Breast epithelium (tissue), 4 donors: ENCODE measurements around the gene LAMA3. TPM values are rescaled to one million over a fixed set of nuclear protein-coding genes. Genes with fewer than 3 reads are reported as not detected.

Experiments
- DNase-seq, 2 donors: peaks; one replicate each; pipeline ENCODE4 v3.0.0-alpha.2; 2019; ENCODE audit warnings: low spot score in 2 of 2
- H3K27ac ChIP-seq, 2 donors: fragments of 200-600 bp; sonication (generic) in 1 of 2; one replicate each; pipeline ENCODE4 v1.5.1; 2016 to 2019; ENCODE audit warnings: mild to moderate bottlenecking in 1 of 2
- H3K27me3 ChIP-seq, 2 donors: fragments of 200-600 bp; sonication (generic) in 1 of 2; one replicate each; pipeline versions ENCODE4 v1.5.1 to v1.6.0; 2017 to 2019; ENCODE audit warnings: control low read depth in 1 of 2, mild to moderate bottlenecking in 1 of 2
- H3K36me3 ChIP-seq: fragments of 200-600 bp; one replicate; pipeline ENCODE4 v1.5.1; 2019
- H3K4me1 ChIP-seq, 2 donors: fragments of 200-600 bp; sonication (generic); one replicate each; pipeline ENCODE4 v1.5.1; 2016 to 2019; ENCODE audit warnings: control low read depth in 1 of 2
- H3K4me3 ChIP-seq, 3 donors: fragments of 200-600 bp; sonication (generic); 1 replicate in 2 of 3; 2 replicates in 1 of 3; pipeline ENCODE4 v1.5.1; 2016 to 2019; ENCODE audit warnings: mild to moderate bottlenecking in 3 of 3, moderate library complexity in 2 of 3
- H3K9me3 ChIP-seq, 2 donors: fragments of 200-600 bp; sonication (generic) in 1 of 2; one replicate each; pipeline ENCODE4 v1.5.1; 2016 to 2019; ENCODE audit warnings: control low read depth in 1 of 2
- CTCF ChIP-seq, 3 donors: fragments of 450-650 bp; IDR thresholded peaks; one replicate each; pipeline ENCODE4 v1.5.1; 2016 to 2017; ENCODE audit warnings: antibody characterized with exemption in 3 of 3, mild to moderate bottlenecking in 3 of 3, moderate library complexity in 3 of 3
- POLR2A ChIP-seq: fragments of 450-650 bp; IDR thresholded peaks from one replicate; pipeline ENCODE4 v1.6.1; 2016; ENCODE audit warnings: antibody characterized with exemption, mild to moderate bottlenecking, moderate library complexity
- POLR2AphosphoS5 ChIP-seq, 3 donors: sonication (generic); formaldehyde crosslinking; IDR thresholded peaks; one replicate each; pipeline ENCODE4 v1.6.1; 2017; ENCODE audit warnings: antibody characterized with exemption in 3 of 3
- intact Hi-C: fragments of 100-400 bp; cut with DNase I; formaldehyde crosslinking; loops from one replicate; pipeline ENCODE4 v1.15.1; 2023; ENCODE audit warnings: low total_unique reads
- total RNA-seq, 3 donors: library from RNA; depleted of rRNA; stranded (reverse); fragments of >200 nt; gene quantifications; one replicate each; pipeline ENCODE4 v1.1.0, GENCODE V29; 2016

LAMA3 gene
- total RNA-seq, 3 donors from 2014 or later, result 43.4 to 173 (median 127) TPM

GRCh38 chr18:23936381-23936958 lies 247.2 kb downstream of the LAMA3 start:
- DNase-seq, result no peak
- intact Hi-C loops, result no loop called here
- no peaks in the 10 kb centered on the region for H3K9me3 ChIP-seq
- H3K27ac ChIP-seq, result no peak overlapping the region
- no peak for TF ChIP-seq CTCF (IDR thresholded peaks at IDR 0.05)
- TF ChIP-seq POLR2AphosphoS5 (IDR thresholded peaks at IDR 0.05), result no peak
- H3K4me3 ChIP-seq, result no peak overlapping the region
- H3K27me3 ChIP-seq, result no peaks in the 10 kb centered on the region
- H3K36me3 ChIP-seq, result no peaks in the 10 kb centered on the region
- peaks cover 0 to 6% of the 10 kb centered on the region in 2 donors for H3K4me1 ChIP-seq

- TF ChIP-seq CTCF (IDR thresholded peaks at IDR 0.05) (no peak), POLR2A (no peak), POLR2AphosphoS5 (IDR thresholded peaks at IDR 0.05) (no peak)
- Histone ChIP-seq H3K4me1 (no peaks in the 10 kb centered on the region), H3K36me3 (no peaks in the 10 kb centered on the region), H3K9me3 (no peaks in the 10 kb centered on the region), H3K27ac (no peak overlapping the region), H3K27me3 (no peaks in the 10 kb centered on the region), H3K4me3 (no peak overlapping the region)
- DNase-seq, result no peak
- intact Hi-C loops, result no loop called here
These were observed 248.9 kb downstream of the LAMA3 start for GRCh38 chr18:23938043-23938756.

- Histone ChIP-seq H3K4me1 (no peaks in the 10 kb centered on the region), H3K27me3 (no peaks in the 10 kb centered on the region), H3K27ac (no peak overlapping the region), H3K4me3 (no peak overlapping the region), H3K9me3 (no peaks in the 10 kb centered on the region), H3K36me3 (no peaks in the 10 kb centered on the region)
- DNase-seq, result no peak
- no peak for TF ChIP-seq POLR2A
- intact Hi-C loops, result no loop called here
These were observed 249.7 kb downstream of the LAMA3 start for GRCh38 chr18:23938901-23939341.

- no peak for TF ChIP-seq POLR2A
- no peak for TF ChIP-seq POLR2AphosphoS5 (IDR thresholded peaks at IDR 0.05)
- no peak for TF ChIP-seq CTCF (IDR thresholded peaks at IDR 0.05)
- no peaks in the 10 kb centered on the region for H3K27me3 ChIP-seq
- no peak overlapping the region for H3K4me3 ChIP-seq
- no peaks in the 10 kb centered on the region for H3K4me1 ChIP-seq
- H3K27ac ChIP-seq, result no peak overlapping the region
- no peaks in the 10 kb centered on the region for H3K9me3 ChIP-seq
- no peaks in the 10 kb centered on the region for H3K36me3 ChIP-seq
- DNase-seq, result no peak
- intact Hi-C loops, result no loop called here
These were observed 250.1 kb downstream of the LAMA3 start for GRCh38 chr18:23939366-23939765.

- intact Hi-C loops, result no loop called here
- Histone ChIP-seq H3K27ac (no peak overlapping the region), H3K36me3 (no peaks in the 10 kb centered on the region)
These were observed 250.6 kb downstream of the LAMA3 start for GRCh38 chr18:23939896-23940295.

More at GRCh38 chr18:23939896-23940295, 250.6 kb downstream of the LAMA3 start:
- Histone ChIP-seq H3K27me3 (no peaks in the 10 kb centered on the region), H3K4me1 (no peaks in the 10 kb centered on the region), H3K4me3 (no peak overlapping the region), H3K9me3 (no peaks in the 10 kb centered on the region)
- no peak for DNase-seq
- TF ChIP-seq POLR2AphosphoS5 (IDR thresholded peaks at IDR 0.05) (no peak), CTCF (IDR thresholded peaks at IDR 0.05) (no peak), POLR2A (no peak)
